ENCODE data around the gene PDE8B.

GRCh38 chr5:77407152-77407551 lies 196.7 kb downstream of the PDE8B start:
- TF ChIP-seq GATA2 (IDR thresholded peaks at IDR 0.05; ENCODE audit: low read depth, low read length) (no peak), GATA3 (IDR thresholded peaks at IDR 0.05; ENCODE audit: low read depth, low read length) (no peak)

All from SH-SY5Y (cell line).